AG04449 (cell line): ENCODE results near the gene CACNA1I.

Source experiments
- CTCF ChIA-PET: fragments of 350-600 bp; formaldehyde crosslinking; extraction: SDS; loops from one replicate; lab custom pipeline; 2021; ENCODE audit warnings: antibody characterized with exemption; lab: Yijun Ruan, JAX
- POLR2A ChIA-PET: fragments of 400-600, 350-600 bp; formaldehyde crosslinking; extraction: SDS; loops from one replicate; lab custom pipeline; 2020; ENCODE audit warnings: antibody characterized with exemption, inconsistent platforms; lab: Yijun Ruan, JAX
- DNase-seq: peaks from one replicate; pipeline ENCODE4 v3.0.0-alpha.2; 2010; ENCODE audit warnings: low read depth, low spot score
- H3K4me3 ChIP-seq: 2 replicates; pipeline ENCODE4 v1.5.1; 2011; ENCODE audit warnings: low read depth, mild to moderate bottlenecking, control low read depth, low read length
- TF ChIP-seq, protein P1 (sequence below): IDR thresholded peaks from one replicate; pipeline ENCODE4 v1.5.1; 2011; ENCODE audit warnings: mild to moderate bottlenecking, moderate library complexity, low read length, control low read depth, inconsistent platforms; ENCODE audit not compliant: insufficient read depth; ENCODE audit errors: missing control alignments

The CACNA1I gene

DNA sequence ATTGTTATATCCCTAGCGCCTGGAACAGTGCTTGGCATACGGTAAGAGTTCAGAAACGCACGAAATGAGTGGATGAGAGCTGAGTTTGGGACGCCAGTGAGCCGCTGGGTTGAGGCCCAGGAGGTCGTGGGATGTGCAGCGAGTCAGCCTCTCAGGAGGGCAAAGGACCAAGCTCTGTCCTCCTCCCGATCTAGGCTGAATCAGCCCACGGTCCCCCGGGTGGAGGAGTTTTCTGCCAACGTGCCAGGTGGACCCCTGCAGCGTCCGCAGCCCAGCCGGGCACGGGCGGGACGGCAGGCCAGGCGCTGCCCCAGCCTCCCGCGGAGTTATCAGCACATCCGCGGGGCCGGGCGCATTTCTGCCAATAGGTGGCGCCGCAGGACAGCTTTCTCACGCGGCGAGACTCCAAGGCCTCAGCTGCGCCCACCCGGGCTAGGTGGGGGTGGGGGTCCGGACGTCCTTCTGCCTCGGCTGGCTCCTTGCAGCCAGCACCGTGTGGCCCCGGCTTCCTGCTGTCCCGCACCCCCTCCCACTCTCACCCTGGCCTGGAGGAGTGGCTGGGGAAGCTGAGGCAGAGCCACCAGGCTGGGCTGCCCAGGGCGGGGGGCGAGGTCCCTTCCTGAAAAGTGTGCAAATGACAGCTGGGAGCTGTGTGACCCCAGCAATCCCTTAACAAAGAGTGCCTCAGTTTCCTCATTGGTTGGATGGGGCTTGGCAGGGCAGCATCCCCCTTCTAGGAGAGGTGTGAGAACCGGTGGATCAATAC, 35.8 kb upstream of the CACNA1I start:
- DNase-seq: no peak
- TF ChIP-seq, protein P1, sequence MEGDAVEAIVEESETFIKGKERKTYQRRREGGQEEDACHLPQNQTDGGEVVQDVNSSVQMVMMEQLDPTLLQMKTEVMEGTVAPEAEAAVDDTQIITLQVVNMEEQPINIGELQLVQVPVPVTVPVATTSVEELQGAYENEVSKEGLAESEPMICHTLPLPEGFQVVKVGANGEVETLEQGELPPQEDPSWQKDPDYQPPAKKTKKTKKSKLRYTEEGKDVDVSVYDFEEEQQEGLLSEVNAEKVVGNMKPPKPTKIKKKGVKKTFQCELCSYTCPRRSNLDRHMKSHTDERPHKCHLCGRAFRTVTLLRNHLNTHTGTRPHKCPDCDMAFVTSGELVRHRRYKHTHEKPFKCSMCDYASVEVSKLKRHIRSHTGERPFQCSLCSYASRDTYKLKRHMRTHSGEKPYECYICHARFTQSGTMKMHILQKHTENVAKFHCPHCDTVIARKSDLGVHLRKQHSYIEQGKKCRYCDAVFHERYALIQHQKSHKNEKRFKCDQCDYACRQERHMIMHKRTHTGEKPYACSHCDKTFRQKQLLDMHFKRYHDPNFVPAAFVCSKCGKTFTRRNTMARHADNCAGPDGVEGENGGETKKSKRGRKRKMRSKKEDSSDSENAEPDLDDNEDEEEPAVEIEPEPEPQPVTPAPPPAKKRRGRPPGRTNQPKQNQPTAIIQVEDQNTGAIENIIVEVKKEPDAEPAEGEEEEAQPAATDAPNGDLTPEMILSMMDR: peak; percentile 96
- no peak overlapping the region; the same call in 1 of the 2 replicates for H3K4me3 ChIP-seq
- CTCF ChIA-PET: interaction anchor here (0.7 to 27.5 kb wide), 42 partner anchors 10 to 817 kb away, joined by 3 to 1079 read pairs (median 5); partner anchors contain the start of genes ADSL, MIEF1 and RPL3
- POLR2A ChIA-PET: interaction anchor here (0.6 to 1.1 kb wide), 5 partner anchors 15 to 509 kb away, joined by 3 to 4 read pairs (median 3); partner anchors contain the start of genes ATF4 and RPL3

DNA sequence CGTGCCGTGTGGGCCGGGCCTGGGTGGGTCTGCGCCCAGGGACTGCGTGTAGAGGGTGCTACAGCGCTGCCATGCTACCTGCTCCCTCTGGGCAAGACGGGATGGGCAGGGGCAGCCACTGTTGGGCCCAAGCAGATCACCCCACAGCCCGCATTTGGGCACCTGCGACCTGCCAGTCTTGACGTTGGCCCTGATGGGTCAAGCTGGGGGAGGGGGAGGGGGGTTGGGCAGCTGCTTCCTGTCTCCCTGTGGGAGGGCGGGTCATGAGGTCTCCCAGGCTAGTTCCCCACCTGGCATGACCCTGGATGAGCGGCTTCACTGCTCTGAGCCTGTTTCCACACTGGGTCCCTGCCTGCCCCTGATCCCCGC, 35.2 kb upstream of the CACNA1I start:
- POLR2A ChIA-PET: interaction anchor here (0.6 to 1.0 kb wide), 3 partner anchors 39 to 509 kb away, joined by 3 read pairs; no protein-coding TSS in a partner anchor
- TF ChIP-seq, protein P1: no peak
- CTCF ChIA-PET: interaction anchor here (0.7 to 27.5 kb wide), 30 partner anchors 9 to 816 kb away, joined by 3 to 1079 read pairs (median 6); partner anchors contain the start of gene ADSL
- DNase-seq: no peak
- no peak overlapping the region for H3K4me3 ChIP-seq

DNA sequence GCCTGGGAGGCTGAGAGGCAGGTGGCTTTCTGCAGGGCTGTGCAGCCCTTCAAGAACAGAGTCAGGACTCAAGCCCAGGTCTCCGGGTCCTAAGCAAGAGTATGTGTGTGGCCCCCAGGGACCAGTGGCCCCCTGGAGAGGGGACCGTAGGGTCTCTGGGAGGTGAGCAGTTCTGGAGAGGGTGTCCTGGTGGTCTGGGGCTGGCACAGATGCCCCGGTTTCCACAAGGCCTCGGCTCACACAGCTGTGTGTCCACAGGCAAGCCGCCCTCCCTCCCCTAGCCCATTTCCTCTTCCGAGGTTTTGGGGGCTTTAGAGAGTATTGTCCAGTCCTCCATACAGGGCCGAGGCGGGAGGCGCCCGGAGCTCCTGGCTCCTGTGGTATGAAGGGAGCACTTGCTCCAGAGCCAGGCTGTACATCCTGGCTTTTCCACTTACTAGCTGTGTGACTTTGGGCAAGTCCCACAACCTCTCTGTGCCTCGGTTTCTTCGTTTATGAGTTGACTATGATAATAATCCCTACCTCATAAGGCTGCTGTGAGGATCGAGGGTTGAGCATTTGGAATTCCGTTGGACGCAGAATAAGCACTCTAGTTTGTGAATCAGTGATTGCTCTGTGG, 34.6 kb upstream of the CACNA1I start:
- no peak for DNase-seq
- ChIA-PET CTCF (interaction anchor here (1.1 to 27.5 kb wide), 12 partner anchors 9 to 812 kb away, joined by 3 to 1079 read pairs (median 16); partner anchors contain the start of gene ADSL), POLR2A (interaction anchor here (1.0 kb wide), 1 partner anchor 508 kb away, joined by 3 read pairs; no protein-coding TSS in a partner anchor)
- TF ChIP-seq, protein P1: no peak
- no peak overlapping the region for H3K4me3 ChIP-seq

DNA sequence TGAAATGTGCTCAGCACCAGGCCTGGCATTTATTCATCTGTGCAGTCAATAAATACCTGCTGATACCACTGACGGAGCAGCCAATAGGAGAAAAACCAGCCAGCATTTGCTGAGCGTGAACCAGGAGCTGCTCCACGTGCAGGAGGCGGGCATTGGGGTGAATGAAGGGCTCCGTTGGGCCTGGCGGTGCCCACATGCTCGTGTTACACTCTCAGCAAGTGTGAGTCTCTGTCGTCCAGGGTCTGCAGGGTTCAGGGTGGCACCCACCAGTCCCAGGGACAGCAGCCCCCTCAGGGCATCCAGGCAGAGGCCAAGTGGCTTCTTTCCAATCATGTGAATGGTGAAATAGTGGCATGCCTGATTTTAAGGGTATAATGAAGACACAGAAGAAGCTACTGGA, 33.8 kb upstream of the CACNA1I start:
- POLR2A ChIA-PET: no interaction called here
- no peak overlapping the region for H3K4me3 ChIP-seq
- CTCF ChIA-PET: interaction anchor here (3.5 to 27.5 kb wide), 2 partner anchors 43 to 493 kb away, joined by 21 to 1079 read pairs; no protein-coding TSS in a partner anchor
- TF ChIP-seq, protein P1: no peak
- no peak for DNase-seq

DNA sequence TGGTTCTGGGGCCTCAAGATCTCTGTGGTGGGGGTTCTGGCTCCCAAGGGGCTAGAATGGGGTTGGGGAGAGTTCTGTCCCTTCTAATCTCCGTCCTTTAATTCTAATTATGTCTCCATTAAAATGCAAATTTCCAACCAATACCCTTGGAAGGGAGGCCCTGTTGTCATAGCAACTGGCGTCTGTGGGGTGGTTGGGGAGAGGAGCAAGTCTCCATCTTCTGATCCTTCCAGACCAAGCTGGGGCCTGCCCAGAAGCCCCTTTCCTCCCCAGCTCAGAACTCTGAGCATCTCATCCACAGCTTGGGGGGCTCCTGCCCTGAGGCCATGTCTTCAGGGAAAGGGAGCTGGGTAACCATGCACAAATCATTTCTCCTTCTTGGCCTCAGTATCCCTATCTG, 32.6 kb upstream of the CACNA1I start:
- DNase-seq: no peak
- TF ChIP-seq, protein P1: no peak
- ChIA-PET CTCF (interaction anchor here (1.1 to 27.5 kb wide), 3 partner anchors 9 to 492 kb away, joined by 3 to 1079 read pairs (median 8); no protein-coding TSS in a partner anchor), POLR2A (no interaction called here)
- no peak overlapping the region for H3K4me3 ChIP-seq

DNA sequence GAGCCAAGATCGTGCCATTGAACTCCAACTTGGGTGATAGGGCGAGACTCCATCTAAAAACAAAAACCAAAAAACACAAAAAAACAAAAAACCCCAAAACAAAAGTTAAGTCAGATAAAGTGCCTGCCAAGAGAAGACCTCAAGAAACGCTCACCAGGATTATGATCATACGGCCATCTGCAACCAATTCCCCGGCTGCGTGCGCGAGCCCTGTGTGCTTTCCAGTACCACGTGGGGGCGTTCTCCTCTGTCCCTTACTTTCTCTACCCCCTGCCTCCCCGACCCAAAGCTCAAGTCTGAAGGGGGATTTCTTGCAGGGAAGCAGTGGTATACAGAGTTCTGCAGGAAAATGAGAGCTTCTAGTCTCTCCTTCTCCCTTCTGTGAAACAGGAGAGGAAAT, 27.5 kb upstream of the CACNA1I start:
- ChIA-PET CTCF (interaction anchor here (0.8 to 27.5 kb wide), 8 partner anchors 8 to 500 kb away, joined by 3 to 1079 read pairs (median 4); no protein-coding TSS in a partner anchor), POLR2A (no interaction called here)
- H3K4me3 ChIP-seq: no peak overlapping the region
- TF ChIP-seq, protein P1: peak; percentile 58
- DNase-seq: no peak
